ENCODE results near the gene SCYGR4.

DNA sequence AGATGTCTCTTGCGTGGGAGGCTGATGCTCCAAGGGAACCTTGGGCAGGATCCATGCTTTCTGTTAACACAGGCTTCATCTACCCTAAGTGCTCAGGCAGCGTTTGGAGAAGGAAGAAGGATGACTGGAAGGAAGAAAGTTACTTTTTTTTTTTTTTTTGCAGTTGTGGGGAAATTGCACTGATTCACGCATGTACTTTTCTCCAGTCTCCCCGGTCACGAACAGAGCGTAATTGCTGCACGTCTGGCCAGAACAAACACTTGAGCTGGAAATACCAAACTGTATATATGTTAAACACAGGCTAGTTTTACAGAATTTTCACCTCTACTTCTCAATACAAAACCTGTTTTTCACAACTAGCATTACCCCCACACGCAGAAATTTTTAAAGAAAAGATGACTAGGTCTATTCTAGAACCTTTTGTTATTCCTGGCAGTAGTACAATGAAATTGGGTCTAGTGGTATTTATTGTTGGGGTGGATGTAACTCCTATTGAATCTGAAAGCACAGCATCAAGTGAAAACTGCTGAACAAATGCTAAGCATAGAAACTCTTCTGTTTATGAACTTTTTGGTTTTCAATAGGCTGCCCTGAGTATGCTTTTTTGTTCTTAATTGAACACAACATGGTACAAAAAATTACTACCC, 40.0 kb downstream of the SCYGR4 start:
- TF ChIP-seq, protein P1, sequence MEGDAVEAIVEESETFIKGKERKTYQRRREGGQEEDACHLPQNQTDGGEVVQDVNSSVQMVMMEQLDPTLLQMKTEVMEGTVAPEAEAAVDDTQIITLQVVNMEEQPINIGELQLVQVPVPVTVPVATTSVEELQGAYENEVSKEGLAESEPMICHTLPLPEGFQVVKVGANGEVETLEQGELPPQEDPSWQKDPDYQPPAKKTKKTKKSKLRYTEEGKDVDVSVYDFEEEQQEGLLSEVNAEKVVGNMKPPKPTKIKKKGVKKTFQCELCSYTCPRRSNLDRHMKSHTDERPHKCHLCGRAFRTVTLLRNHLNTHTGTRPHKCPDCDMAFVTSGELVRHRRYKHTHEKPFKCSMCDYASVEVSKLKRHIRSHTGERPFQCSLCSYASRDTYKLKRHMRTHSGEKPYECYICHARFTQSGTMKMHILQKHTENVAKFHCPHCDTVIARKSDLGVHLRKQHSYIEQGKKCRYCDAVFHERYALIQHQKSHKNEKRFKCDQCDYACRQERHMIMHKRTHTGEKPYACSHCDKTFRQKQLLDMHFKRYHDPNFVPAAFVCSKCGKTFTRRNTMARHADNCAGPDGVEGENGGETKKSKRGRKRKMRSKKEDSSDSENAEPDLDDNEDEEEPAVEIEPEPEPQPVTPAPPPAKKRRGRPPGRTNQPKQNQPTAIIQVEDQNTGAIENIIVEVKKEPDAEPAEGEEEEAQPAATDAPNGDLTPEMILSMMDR (IDR thresholded peaks at IDR 0.05), result no peak
- TF ChIP-seq POLR2A (IDR thresholded peaks at IDR 0.05), result no peak

All from breast epithelium (tissue), 3 donors.